Epidermal melanocyte (primary cell): ENCODE measurements around the gene MBTD1.
"Not testable (repeated sequence)": the region's sequence is repeated elsewhere in the genome, so short reads cannot be mapped to it uniquely, and the experiment has no call there.

Experiments
- DNase-seq: peaks from one replicate; pipeline ENCODE4 v3.0.0; 2011; ENCODE audit warnings: low spot score; ENCODE audit not compliant: insufficient read length

The MBTD1 gene

GRCh38 chr17:51255673-51256072 is 4.2 kb downstream of the MBTD1 start:
- no peak for DNase-seq

GRCh38 chr17:51251010-51251409 is 8.8 kb downstream of the MBTD1 start:
- no peak for DNase-seq

- no peak for DNase-seq
Measured at GRCh38 chr17:51250314-51250840, 9.5 kb downstream of the MBTD1 start.

- DNase-seq = no peak
Measured at GRCh38 chr17:51245535-51245934, 14.3 kb downstream of the MBTD1 start.

GRCh38 chr17:51244041-51244440 is 15.8 kb downstream of the MBTD1 start:
- no peak for DNase-seq

GRCh38 chr17:51240275-51240674 is 19.6 kb downstream of the MBTD1 start:
- DNase-seq = no peak

GRCh38 chr17:51238255-51238887 is 21.5 kb downstream of the MBTD1 start:
- no peak for DNase-seq

- no peak for DNase-seq
Measured at GRCh38 chr17:51234162-51234561, 25.7 kb downstream of the MBTD1 start.

- DNase-seq = no peak
Measured at GRCh38 chr17:51231999-51232398, 27.9 kb downstream of the MBTD1 start.

GRCh38 chr17:51230306-51230705 is 29.5 kb downstream of the MBTD1 start:
- no peak for DNase-seq

- DNase-seq = no peak
Measured at GRCh38 chr17:51229889-51230288, 30.0 kb downstream of the MBTD1 start.

- no peak for DNase-seq
Measured at GRCh38 chr17:51228161-51228560, 31.7 kb downstream of the MBTD1 start.

- DNase-seq = not testable (repeated sequence)
Measured at GRCh38 chr17:51225523-51225922, 34.3 kb downstream of the MBTD1 start.

GRCh38 chr17:51224402-51225262 is 35.2 kb downstream of the MBTD1 start:
- DNase-seq = no peak

- DNase-seq = no peak
Measured at GRCh38 chr17:51221322-51221721, 38.5 kb downstream of the MBTD1 start.

- no peak for DNase-seq
Measured at GRCh38 chr17:51217946-51218345, 41.9 kb downstream of the MBTD1 start.

- no peak for DNase-seq
Measured at GRCh38 chr17:51214920-51215319, 44.9 kb downstream of the MBTD1 start.

GRCh38 chr17:51203838-51204237 is 56.0 kb downstream of the MBTD1 start:
- no peak for DNase-seq

- DNase-seq = no peak
Measured at GRCh38 chr17:51200846-51201245, 59.0 kb downstream of the MBTD1 start.

- no peak for DNase-seq
Measured at GRCh38 chr17:51200295-51200694, 59.6 kb downstream of the MBTD1 start.

GRCh38 chr17:51197754-51198153 is 62.1 kb downstream of the MBTD1 start:
- no peak for DNase-seq

- no peak for DNase-seq
Measured at GRCh38 chr17:51191895-51192294, 68.0 kb downstream of the MBTD1 start.

- DNase-seq = no peak
Measured at GRCh38 chr17:51189628-51190027, 70.2 kb downstream of the MBTD1 start.
